Liver (tissue), 3 donors: Measurements from ENCODE around the gene NFATC4.

Experiments used
- JUND ChIP-seq, 2 donors: IDR thresholded peaks; 2 replicates each; pipeline ENCODE4 v1.6.1; 2016; ENCODE audit warnings: antibody characterized with exemption in 2 of 2
- TF ChIP-seq, protein P1 (sequence below): fragments of 150-350 bp; IDR thresholded peaks from 2 replicates; pipeline ENCODE4 v1.5.1; 2017; ENCODE audit warnings: improper control_type of control experiment, low read depth, low read length; ENCODE audit not compliant: missing input control
- donor health status: healthy.
- donor health status: healthy.

DNA sequence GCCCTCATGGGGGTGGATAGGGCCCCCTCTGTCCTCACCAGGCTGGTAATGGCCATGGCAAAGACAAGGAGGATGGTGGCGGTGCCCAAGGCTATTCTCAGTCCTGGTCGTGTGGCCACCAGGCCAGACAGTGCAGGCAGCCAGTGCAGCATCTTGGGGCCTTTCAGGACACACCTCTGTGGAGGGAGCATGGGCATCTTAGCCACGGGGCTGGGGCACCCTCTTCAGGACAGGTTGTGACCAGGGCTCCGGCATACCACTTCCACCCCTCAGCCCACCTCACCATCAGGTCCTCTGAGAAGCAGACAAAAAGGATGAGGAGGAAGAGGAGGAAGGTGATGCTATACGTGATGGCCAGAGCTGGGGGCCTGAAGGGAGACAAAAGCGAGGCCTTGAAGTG, 44.0 kb upstream of the NFATC4 start:
- TF ChIP-seq, protein P1, sequence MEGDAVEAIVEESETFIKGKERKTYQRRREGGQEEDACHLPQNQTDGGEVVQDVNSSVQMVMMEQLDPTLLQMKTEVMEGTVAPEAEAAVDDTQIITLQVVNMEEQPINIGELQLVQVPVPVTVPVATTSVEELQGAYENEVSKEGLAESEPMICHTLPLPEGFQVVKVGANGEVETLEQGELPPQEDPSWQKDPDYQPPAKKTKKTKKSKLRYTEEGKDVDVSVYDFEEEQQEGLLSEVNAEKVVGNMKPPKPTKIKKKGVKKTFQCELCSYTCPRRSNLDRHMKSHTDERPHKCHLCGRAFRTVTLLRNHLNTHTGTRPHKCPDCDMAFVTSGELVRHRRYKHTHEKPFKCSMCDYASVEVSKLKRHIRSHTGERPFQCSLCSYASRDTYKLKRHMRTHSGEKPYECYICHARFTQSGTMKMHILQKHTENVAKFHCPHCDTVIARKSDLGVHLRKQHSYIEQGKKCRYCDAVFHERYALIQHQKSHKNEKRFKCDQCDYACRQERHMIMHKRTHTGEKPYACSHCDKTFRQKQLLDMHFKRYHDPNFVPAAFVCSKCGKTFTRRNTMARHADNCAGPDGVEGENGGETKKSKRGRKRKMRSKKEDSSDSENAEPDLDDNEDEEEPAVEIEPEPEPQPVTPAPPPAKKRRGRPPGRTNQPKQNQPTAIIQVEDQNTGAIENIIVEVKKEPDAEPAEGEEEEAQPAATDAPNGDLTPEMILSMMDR: no peak
- no peak for TF ChIP-seq JUND (IDR thresholded peaks at IDR 0.05)
